ENCODE data around the gene SGF29.
"Not testable (repeated sequence)": the region's sequence is repeated elsewhere in the genome, so short reads cannot be mapped to it uniquely, and the experiment has no call there.

Gene SGF29

DNA sequence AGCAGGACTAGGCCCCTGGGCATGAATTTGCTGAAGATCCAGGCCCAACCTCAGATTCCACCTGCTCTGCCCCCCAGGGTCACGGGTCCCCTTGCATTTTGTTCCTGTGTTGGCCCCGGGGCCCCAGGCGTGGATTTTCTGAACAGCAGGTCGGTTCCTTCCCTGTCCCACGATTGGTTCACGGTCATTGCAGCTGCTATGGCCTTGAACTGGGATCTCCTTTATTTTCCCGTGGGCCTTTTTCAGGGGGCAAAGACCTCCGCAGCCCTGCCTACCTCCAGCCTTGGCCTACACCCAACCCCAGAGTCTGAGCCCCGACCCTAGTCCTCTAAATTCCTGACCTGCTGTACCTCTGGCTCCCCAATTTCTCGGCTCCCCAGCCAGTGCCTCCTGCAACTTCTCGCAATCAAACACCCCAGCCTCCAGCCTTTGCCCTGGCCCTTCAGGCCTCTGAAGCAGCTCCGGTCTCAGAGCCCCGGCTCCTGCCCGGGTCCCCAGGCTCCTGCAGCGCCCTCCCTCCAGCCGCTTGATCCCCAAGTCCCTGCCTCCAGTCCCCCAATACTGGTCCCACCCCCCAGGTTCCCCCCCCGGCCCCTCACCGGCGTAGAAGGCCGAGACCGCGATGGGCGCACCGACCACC, 68.9 kb downstream of the SGF29 start:
- not testable (repeated sequence) for DNase-seq (ENCODE audit: low read depth, low spot score)
- H3K4me3 ChIP-seq (ENCODE audit: low read length), result peak overlapping the region; percentile 71

DNA sequence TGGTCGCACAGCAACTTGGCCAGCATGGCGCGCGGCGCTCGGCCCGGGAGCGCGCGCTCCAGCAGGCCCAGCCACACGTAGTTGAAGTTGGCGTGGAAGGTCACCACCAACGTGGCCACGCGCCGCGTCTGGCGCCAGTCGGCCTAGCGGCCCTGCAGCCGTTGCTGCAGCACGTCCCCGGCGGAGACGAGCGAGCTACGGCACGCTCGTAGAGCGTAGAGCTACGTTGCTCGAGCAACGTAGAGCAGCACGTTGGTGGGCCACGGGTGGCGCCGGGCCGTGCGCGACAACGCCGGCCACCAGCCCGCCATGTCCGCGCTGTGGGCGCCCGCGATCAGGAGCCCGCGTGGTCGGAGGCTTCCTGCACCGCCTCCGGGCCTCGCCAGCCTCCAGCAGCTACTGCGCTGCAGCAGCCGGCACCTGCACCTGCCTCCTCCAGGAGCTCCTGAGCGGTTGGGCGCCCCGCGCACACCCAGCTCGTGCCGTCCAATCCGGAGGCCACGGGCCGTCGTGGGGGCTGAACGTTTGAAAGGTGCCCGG, 69.5 kb downstream of the SGF29 start:
- peak; percentile 63 for DNase-seq (ENCODE audit: low read depth, low spot score)
- H3K4me3 ChIP-seq (ENCODE audit: low read length), result peak overlapping the region; percentile 71

DNA sequence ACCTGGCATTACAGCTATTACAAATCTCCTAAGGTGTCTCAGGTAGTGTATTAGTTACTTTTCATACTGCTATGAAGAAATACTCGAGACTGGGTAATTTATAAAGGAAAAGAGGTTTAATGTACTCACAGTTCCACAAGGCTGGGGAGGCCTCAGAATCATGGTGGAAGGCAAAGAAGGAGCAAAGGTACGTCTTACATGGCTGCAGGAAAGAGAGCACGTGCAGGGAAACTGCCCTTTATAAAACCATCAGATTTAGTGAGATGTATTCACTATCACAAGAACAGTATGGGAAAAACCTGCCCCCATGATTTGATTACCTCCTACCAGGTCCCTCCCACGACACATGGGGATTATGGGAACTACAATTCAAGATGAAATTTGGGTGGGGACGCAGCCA, 77.2 kb downstream of the SGF29 start:
- not testable (repeated sequence) for H3K4me3 ChIP-seq (ENCODE audit: low read length); DNase-seq (ENCODE audit: low read depth, low spot score)

DNA sequence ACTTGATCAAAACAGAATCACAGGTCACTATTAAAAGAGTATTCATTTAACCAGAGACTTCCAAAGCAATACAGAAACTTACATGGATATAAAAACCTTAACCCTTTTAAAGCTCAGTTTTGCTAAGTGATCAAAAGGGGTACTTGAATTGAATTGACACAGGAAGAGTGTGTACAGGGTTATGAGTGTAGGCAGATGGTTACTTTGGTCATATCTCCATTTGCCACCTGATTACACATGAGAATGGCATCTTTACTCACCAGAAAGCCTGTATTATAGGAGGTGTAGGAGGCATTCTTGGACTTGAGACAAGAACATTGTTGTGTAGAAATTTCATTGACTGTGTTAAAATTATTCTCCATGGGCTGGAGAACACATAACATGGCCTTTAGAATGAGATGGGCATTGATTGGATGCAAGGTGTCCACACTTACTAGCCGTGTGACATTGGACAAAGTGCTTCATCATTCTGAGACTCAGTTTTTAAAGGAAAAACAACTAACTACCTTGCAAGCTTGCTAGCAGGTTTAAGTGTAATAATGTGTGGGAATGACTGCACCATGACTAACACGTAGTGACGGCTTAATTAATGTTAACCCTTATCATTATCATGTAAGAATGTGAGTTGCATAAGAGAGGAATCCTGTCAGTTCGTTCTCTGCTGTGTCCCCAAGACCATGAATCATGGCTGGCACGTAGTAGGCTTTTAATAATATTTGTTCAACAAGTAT, 82.5 kb downstream of the SGF29 start:
- DNase-seq (ENCODE audit: low read depth, low spot score); H3K4me3 ChIP-seq (ENCODE audit: low read length): not testable (repeated sequence)

DNA sequence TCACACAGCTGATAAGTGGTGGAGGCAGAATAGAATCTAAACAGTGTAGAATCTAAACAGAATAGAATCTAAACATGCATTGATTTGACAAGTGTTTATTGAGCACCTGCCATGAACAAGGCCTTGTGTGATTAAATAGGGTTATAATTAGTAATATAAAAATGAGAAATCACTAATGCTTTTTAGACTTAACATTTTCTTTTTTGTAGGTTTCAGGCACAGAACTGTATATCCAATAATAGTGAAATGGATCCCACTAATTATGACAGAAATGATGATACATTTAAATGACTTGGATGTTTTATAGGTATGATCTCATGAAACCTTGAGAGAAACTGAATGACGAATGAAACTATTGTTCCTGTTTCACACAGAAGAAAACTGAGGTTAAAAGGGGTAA, 84.0 kb downstream of the SGF29 start, which contains the start of gene NPIPB8:
TSS of gene NPIPB8 (plus strand) at position 301 of the 400 bp plus-strand sequence. CDS start 296 bp downstream, outside the sequence.
- H3K4me3 ChIP-seq (ENCODE audit: low read length); DNase-seq (ENCODE audit: low read depth, low spot score): not testable (repeated sequence)

DNA sequence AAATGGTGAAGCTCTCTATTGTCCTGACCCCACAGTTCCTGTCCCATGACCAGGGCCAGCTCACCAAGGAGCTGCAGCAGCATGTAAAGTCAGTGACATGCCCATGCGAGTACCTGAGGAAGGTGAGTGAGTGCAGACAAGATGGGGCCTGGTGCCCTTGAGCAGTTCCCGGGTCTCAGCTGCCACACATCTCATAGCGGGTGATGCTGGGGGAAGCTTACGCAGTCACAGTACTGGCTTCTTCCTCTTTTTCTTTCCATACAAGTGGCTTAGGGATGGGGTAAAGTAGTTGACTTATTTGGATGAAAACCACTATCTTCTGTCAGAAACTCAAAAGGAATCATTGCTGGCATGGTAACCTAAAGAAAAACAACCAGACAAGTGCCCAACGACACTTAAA, 84.6 kb downstream of the SGF29 start:
- not testable (repeated sequence) for H3K4me3 ChIP-seq (ENCODE audit: low read length); DNase-seq (ENCODE audit: low read depth, low spot score)

DNA sequence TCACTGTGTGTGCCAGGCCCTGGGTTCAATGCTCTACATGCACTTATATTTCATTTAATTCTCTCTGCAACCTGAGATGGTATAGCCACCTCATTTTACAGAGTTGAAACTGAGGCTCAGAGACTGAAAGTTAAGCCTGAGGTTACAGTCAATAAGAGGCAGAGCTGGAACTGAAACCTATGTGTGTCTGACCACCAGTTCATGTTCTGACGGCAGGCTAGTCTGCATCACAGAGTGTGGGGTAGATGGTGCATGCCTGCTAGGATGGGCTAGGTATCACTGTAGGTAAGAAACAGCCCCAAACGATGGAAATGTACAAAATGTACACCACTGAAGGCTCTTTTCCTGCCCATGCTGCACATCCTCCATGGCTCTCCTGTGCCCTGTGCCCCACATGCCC, 86.2 kb downstream of the SGF29 start:
- not testable (repeated sequence) for DNase-seq (ENCODE audit: low read depth, low spot score); H3K4me3 ChIP-seq (ENCODE audit: low read length)

All from Jurkat, Clone E6-1 (cell line).